MCF 10A (cell line): ENCODE measurements around the gene TBX1. TPM values are rescaled to one million over a fixed set of nuclear protein-coding genes. Genes with fewer than 3 reads are reported as not detected.

Experiments used
- BruUV-seq: library from RNA; stranded (reverse); fragments of 400-500 nt; replicated peaks from 2 replicates; lab custom pipeline; 2021; lab: Mats Ljungman, UMichigan
- CTCF ChIA-PET: fragments of 300-600 bp; sonication (Branson Sonifier 250); formaldehyde crosslinking; extraction: SDS; loops from one replicate; lab custom pipeline; 2021; ENCODE audit warnings: antibody characterized with exemption, inconsistent platforms; lab: Yijun Ruan, JAX
- POLR2A ChIA-PET: fragments of 300-600, 350-650 bp; sonication (Branson Sonifier 250); formaldehyde crosslinking; extraction: SDS; loops from one replicate; lab custom pipeline; 2020; ENCODE audit warnings: antibody characterized with exemption, inconsistent platforms; lab: Yijun Ruan, JAX
- DNase-seq: peaks from one replicate; pipeline ENCODE4 v3.0.0-alpha.2; 2018; ENCODE audit not compliant: unreplicated experiment
- H3K27ac Mint-ChIP-seq: one replicate; pipeline ENCODE4 v1.8.0; 2022; ENCODE audit warnings: mild to moderate bottlenecking, low read depth, mixed read lengths; ENCODE audit not compliant: unreplicated experiment
- H3K27me3 Mint-ChIP-seq: one replicate; pipeline ENCODE4 v1.8.0; 2022; ENCODE audit warnings: mixed read lengths; ENCODE audit not compliant: insufficient read depth, unreplicated experiment
- H3K36me3 Mint-ChIP-seq: one replicate; pipeline ENCODE4 v1.8.0; 2022; ENCODE audit warnings: mild to moderate bottlenecking, moderate library complexity, mixed read lengths; ENCODE audit not compliant: insufficient read depth, unreplicated experiment
- H3K4me1 Mint-ChIP-seq: one replicate; pipeline ENCODE4 v1.8.0; 2022; ENCODE audit warnings: mixed read lengths; ENCODE audit not compliant: insufficient read depth, unreplicated experiment
- H3K4me3 Mint-ChIP-seq: one replicate; pipeline ENCODE4 v1.8.0; 2022; ENCODE audit warnings: mild to moderate bottlenecking, moderate library complexity, mixed read lengths; ENCODE audit not compliant: unreplicated experiment
- H3K9me3 Mint-ChIP-seq: one replicate; pipeline ENCODE4 v1.8.0; 2022; ENCODE audit warnings: mixed read lengths; ENCODE audit not compliant: unreplicated experiment
- intact Hi-C: fragments of 100-400 bp; cut with micrococcal nuclease; formaldehyde crosslinking; loops from 2 replicates; pipeline ENCODE4 v1.14.1; 2022
- total RNA-seq: library from RNA; stranded (reverse); gene quantifications from 2 replicates; pipeline ENCODE4 v1.2.3, GENCODE V29; 2022
- TF ChIP-seq, protein P1 (sequence below): fragments of 200-600 bp; IDR thresholded peaks from one replicate; pipeline ENCODE4 v1.8.0; 2022; ENCODE audit warnings: antibody characterized with exemption, mild to moderate bottlenecking; ENCODE audit not compliant: unreplicated experiment

TBX1 gene
- total RNA-seq, 1 experiment from 2014 or later, result not detected

DNA sequence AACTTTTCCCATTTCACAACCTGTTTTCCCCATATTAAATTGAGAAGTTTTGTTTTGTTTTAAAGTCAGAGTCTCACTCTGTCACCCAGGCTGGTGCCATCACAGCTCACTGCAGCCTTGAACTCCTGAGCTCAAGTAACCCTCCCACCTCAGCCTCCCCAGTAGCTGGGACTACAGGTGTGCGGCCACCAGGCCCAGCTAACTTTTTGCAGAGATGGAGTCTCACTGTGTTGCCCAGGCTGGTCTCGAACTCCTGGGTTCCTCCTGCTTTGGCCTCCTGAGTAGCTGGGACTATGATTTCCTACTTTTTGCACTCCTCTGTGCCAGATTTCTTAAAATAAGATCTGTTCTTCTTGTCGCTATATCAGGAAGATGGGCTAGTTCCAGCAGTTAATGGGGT, 49.2 kb downstream of the TBX1 start:
- peaks cover 14% of the 10 kb centered on the region for H3K36me3 Mint-ChIP-seq
- TF ChIP-seq, protein P1, sequence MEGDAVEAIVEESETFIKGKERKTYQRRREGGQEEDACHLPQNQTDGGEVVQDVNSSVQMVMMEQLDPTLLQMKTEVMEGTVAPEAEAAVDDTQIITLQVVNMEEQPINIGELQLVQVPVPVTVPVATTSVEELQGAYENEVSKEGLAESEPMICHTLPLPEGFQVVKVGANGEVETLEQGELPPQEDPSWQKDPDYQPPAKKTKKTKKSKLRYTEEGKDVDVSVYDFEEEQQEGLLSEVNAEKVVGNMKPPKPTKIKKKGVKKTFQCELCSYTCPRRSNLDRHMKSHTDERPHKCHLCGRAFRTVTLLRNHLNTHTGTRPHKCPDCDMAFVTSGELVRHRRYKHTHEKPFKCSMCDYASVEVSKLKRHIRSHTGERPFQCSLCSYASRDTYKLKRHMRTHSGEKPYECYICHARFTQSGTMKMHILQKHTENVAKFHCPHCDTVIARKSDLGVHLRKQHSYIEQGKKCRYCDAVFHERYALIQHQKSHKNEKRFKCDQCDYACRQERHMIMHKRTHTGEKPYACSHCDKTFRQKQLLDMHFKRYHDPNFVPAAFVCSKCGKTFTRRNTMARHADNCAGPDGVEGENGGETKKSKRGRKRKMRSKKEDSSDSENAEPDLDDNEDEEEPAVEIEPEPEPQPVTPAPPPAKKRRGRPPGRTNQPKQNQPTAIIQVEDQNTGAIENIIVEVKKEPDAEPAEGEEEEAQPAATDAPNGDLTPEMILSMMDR, result no peak
- H3K4me3 Mint-ChIP-seq, result no peak overlapping the region
- no peak overlapping the region for H3K27ac Mint-ChIP-seq
- intact Hi-C loops, result no loop called here
- peaks cover 21% of the 10 kb centered on the region for H3K4me1 Mint-ChIP-seq
- H3K27me3 Mint-ChIP-seq, result no peaks in the 10 kb centered on the region
- ChIA-PET POLR2A (interaction anchor here (0.6 to 5.4 kb wide), 2 partner anchors 45 to 76 kb away, joined by 3 to 53 read pairs; partner anchors contain the start of genes GNB1L and RTL10), CTCF (interaction anchor here (0.6 to 1.4 kb wide), 2 partner anchors 12 to 101 kb away, joined by 3 to 4 read pairs; no protein-coding TSS in a partner anchor)
- DNase-seq, result no peak
- no peaks in the 10 kb centered on the region for H3K9me3 Mint-ChIP-seq
- no TSS peak for BruUV-seq

DNA sequence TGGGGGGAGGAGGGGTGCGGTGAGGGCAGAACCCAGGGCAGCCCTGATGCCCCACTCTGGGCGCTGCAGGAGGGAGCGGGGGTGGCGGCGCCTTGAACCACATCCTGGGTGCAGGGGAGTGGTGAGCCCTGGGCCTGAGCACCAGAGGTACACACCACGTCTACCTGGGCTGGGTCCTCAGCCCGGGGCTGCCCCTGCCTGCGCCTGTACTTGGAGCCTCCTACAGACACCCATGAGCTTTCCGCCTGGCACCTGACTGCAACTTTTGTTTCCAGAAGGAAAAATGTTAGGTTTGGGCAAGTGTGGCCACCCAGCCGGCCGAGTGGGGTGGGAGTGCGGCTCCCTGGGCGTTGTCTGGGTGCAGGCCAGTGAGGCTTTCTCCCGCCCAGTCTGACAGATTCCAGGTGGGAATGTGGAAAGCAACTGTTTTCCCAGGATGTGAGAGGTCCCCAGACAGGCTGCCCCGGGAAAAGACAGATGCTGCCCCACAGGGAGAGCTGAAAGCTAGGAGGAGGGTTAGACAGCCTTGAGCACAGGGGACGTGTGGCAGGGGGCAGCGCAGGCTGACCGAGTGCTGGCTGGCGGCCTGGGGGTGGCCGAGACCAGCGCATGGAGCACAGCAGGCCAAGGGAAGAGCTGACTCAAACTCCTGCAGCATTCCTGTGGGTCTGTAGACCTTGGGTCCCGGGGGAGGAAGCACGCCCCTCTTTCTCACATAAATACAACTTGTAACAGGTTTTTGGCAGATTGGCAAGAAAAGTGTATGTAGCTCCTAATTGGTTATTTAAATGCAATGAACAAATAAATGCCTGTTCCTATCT, 50.0 kb downstream of the TBX1 start:
- H3K27ac Mint-ChIP-seq, result no peak overlapping the region
- CTCF ChIA-PET, result interaction anchor here (1.0 kb wide), 1 partner anchor 54 kb away, joined by 3 read pairs; no protein-coding TSS in a partner anchor

DNA sequence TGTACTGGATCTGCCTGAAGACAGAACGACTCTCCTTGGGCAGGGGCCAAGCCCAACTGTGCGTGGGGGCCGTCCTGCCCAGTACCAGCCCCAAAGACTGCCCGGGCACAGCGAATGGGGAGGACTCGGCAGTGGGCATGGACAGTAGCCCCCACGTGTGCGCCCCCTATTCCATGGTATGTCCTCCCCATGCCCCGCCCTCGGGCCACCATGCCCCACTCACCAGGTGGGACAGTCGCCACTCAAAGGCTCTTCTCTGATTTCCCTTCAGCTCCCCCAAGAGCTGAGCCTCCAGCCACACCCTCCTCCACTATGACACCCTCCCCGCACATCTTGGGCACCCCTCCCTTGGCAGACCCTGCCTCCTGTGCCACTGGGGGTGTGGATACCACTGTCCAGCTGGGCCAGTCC, 50.6 kb downstream of the TBX1 start:
- ChIA-PET CTCF (interaction anchor here (0.8 to 1.0 kb wide), 2 partner anchors 55 to 81 kb away, joined by 3 read pairs; no protein-coding TSS in a partner anchor), POLR2A (interaction anchor here (0.6 kb wide), 1 partner anchor 32 kb away, joined by 3 read pairs; no protein-coding TSS in a partner anchor)
- no peak for DNase-seq
- no peaks in the 10 kb centered on the region for H3K9me3 Mint-ChIP-seq
- TF ChIP-seq, protein P1, result no peak
- H3K4me3 Mint-ChIP-seq, result no peak overlapping the region
- peaks cover 17% of the 10 kb centered on the region for H3K36me3 Mint-ChIP-seq
- H3K27ac Mint-ChIP-seq, result no peak overlapping the region
- no peaks in the 10 kb centered on the region for H3K27me3 Mint-ChIP-seq
- BruUV-seq, result no TSS peak
- intact Hi-C loops, result no loop called here
- peaks cover 14% of the 10 kb centered on the region for H3K4me1 Mint-ChIP-seq

More for the DNA sequence above, 50.0 kb downstream of the TBX1 start:
- Mint-ChIP-seq H3K4me1 (peaks cover 15% of the 10 kb centered on the region), H3K9me3 (no peaks in the 10 kb centered on the region), H3K27me3 (no peaks in the 10 kb centered on the region), H3K4me3 (no peak overlapping the region), H3K36me3 (peaks cover 17% of the 10 kb centered on the region)
- intact Hi-C loops, result no loop called here
- TF ChIP-seq, protein P1, result no peak
- DNase-seq, result no peak
- BruUV-seq, result no TSS peak
- POLR2A ChIA-PET, result interaction anchor here (0.6 kb wide), 1 partner anchor 32 kb away, joined by 3 read pairs; no protein-coding TSS in a partner anchor
